Measurements from ENCODE around the gene LYG2. TPM values are rescaled to one million over a fixed set of nuclear protein-coding genes. Genes with fewer than 3 reads are reported as not detected.

LYG2 gene
- total RNA-seq, 6 donors from 2014 or later: not detected

DNA sequence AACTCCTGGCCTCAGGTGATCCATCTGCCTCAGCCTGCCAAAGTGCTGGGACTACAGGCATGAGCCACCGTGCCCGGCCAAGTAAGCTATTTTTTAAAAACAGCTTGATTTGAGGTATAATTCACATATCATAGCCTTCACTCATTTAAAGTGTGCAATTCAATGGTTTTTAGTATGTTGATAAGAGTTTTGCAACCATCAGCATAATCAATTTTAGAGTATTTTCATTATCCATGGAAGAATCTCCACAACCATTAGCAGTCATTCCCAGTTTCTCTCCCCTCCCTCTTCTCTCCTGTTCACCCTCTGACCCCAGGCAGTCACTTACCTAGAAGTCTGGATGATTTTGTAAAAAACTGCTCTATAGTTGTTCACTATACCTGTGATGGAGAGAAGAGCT, 4.7 kb upstream of the LYG2 start:
- Histone ChIP-seq H3K27me3 (no peaks in the 10 kb centered on the region), H3K4me1 (no peaks in the 10 kb centered on the region), H3K27ac (no peak overlapping the region), H3K4me3 (no peak overlapping the region), H3K9me3 (no peaks in the 10 kb centered on the region), H3K36me3 (no peaks in the 10 kb centered on the region)
- ATAC-seq (ENCODE audit: low FRiP score in 2 of 2) (no peak), DNase-seq (no peak)
- WGBS, 2 donors: 100% methylated on average over 2 of the region's 2 CpGs
- TF ChIP-seq POLR2AphosphoS5 (IDR thresholded peaks at IDR 0.05): no peak
- TF ChIP-seq EP300 (IDR thresholded peaks at IDR 0.05): no peak
- TF ChIP-seq POLR2A (IDR thresholded peaks at IDR 0.05): no peak
- TF ChIP-seq, protein P1, sequence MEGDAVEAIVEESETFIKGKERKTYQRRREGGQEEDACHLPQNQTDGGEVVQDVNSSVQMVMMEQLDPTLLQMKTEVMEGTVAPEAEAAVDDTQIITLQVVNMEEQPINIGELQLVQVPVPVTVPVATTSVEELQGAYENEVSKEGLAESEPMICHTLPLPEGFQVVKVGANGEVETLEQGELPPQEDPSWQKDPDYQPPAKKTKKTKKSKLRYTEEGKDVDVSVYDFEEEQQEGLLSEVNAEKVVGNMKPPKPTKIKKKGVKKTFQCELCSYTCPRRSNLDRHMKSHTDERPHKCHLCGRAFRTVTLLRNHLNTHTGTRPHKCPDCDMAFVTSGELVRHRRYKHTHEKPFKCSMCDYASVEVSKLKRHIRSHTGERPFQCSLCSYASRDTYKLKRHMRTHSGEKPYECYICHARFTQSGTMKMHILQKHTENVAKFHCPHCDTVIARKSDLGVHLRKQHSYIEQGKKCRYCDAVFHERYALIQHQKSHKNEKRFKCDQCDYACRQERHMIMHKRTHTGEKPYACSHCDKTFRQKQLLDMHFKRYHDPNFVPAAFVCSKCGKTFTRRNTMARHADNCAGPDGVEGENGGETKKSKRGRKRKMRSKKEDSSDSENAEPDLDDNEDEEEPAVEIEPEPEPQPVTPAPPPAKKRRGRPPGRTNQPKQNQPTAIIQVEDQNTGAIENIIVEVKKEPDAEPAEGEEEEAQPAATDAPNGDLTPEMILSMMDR (IDR thresholded peaks at IDR 0.05): no peak

DNA sequence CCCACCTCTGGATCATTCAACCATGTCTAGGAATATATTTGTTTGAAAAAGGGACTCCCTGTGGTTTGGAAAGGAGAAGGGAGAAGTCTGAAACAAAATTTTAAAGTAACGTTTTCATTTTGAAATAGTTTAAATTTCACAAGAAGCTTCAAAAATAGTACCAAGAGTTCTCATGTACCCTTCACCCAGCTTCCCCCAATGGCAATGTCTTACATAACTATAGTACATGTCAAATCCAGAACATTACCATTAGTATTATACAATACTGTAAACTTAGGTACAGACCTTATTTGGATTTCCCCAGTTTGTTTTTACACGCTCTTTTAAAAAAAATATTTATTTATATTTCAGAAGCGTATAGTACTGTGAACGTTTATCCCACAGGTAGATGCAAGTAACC, 4.0 kb upstream of the LYG2 start:
- 80 to 91% methylated on average over 4 of the region's 4 CpGs for WGBS, 2 donors
- Histone ChIP-seq H3K9me3 (no peaks in the 10 kb centered on the region), H3K36me3 (no peaks in the 10 kb centered on the region), H3K27me3 (no peaks in the 10 kb centered on the region), H3K4me3 (no peak overlapping the region), H3K4me1 (no peaks in the 10 kb centered on the region), H3K27ac (no peak overlapping the region)
- no peak for DNase-seq
- TF ChIP-seq, protein P1 (IDR thresholded peaks at IDR 0.05): no peak
- TF ChIP-seq POLR2AphosphoS5 (IDR thresholded peaks at IDR 0.05) (no peak), POLR2A (IDR thresholded peaks at IDR 0.05) (no peak), EP300 (IDR thresholded peaks at IDR 0.05) (no peak)
- no peak for ATAC-seq (ENCODE audit: low FRiP score in 2 of 2)

DNA sequence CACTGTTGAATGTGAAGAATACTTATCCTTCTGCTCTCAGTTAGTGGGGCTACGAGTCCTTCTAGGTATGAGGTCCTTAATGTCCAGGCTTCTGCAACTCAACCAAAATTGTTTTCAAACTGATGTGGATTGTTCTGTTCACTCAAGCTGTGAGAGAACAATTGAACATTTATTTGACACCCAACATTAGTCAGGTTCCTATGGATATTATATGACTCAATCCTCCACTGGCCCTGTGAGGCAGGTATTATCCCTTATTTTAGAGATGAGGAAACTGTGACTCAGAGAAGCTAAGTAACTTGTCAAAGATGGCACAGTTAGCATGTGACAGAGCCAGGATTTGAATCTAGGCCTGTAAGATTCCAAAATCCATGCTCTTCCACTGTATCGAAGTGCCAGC, 1.2 kb upstream of the LYG2 start:
- WGBS, 2 donors: 90 to 96% methylated on average over 2 of the region's 2 CpGs
- no peak overlapping the region for H3K27ac ChIP-seq
- H3K4me1 ChIP-seq: no peaks in the 10 kb centered on the region
- ATAC-seq (ENCODE audit: low FRiP score in 2 of 2): no peak
- no peak for DNase-seq
- no peaks in the 10 kb centered on the region for H3K36me3 ChIP-seq
- H3K27me3 ChIP-seq: no peaks in the 10 kb centered on the region
- TF ChIP-seq POLR2AphosphoS5 (IDR thresholded peaks at IDR 0.05) (no peak), EP300 (IDR thresholded peaks at IDR 0.05) (no peak), POLR2A (IDR thresholded peaks at IDR 0.05) (no peak)
- TF ChIP-seq, protein P1 (IDR thresholded peaks at IDR 0.05): no peak
- H3K9me3 ChIP-seq: no peaks in the 10 kb centered on the region
- no peak overlapping the region for H3K4me3 ChIP-seq

DNA sequence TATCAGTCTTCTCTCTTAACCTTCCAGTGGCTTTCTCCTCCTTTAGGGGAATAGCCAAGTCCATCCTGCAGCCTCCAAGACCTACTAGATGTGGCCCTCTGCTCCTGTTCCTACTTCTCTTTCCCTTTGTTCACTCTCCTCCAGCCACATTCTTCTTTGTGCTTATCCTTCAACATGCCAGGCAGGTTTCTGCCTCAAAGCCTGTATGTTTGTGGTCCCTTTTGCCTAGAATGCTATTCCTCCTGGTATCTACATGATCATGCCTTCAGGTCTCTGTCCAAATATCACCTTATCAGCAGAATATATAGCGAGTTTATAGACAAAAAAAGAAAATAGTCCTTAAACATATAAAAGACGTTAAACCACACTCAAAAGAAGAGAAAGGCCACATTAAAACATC, 5.5 kb downstream of the LYG2 start:
- no peaks in the 10 kb centered on the region for H3K9me3 ChIP-seq
- no peaks in the 10 kb centered on the region for H3K27me3 ChIP-seq
- DNase-seq (no peak), ATAC-seq (ENCODE audit: low FRiP score in 2 of 2) (no peak)
- no peaks in the 10 kb centered on the region for H3K4me1 ChIP-seq
- H3K4me3 ChIP-seq: no peak overlapping the region
- TF ChIP-seq, protein P1 (IDR thresholded peaks at IDR 0.05): no peak
- no peak for TF ChIP-seq POLR2AphosphoS5 (IDR thresholded peaks at IDR 0.05)
- TF ChIP-seq EP300 (IDR thresholded peaks at IDR 0.05): no peak
- no peak for TF ChIP-seq POLR2A (IDR thresholded peaks at IDR 0.05)
- no peak overlapping the region for H3K27ac ChIP-seq
- 66 to 72% methylated on average over 2 of the region's 2 CpGs for WGBS, 2 donors
- H3K36me3 ChIP-seq: no peaks in the 10 kb centered on the region

DNA sequence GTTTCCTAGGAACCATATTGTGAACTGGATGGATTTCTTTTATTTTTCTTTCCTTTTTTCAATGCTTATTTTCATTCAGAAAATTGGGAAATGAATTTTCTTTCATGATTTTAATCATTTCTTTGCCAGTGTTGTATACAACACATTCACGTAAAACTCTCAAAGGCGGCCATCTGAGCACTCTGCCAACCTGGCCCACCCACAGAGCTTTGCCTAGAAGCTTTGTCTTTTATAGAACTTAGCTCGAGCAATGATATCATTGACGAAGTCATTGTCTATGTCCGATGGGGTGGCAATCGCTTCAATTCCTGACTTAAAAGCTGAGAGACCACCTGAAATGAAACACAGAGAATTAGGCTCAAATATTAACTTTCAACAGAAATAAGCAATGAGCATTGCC, 13.3 kb downstream of the LYG2 start:
- no peaks in the 10 kb centered on the region for H3K9me3 ChIP-seq
- TF ChIP-seq, protein P1 (IDR thresholded peaks at IDR 0.05): no peak
- TF ChIP-seq POLR2A (IDR thresholded peaks at IDR 0.05): no peak
- no peaks in the 10 kb centered on the region for H3K27me3 ChIP-seq
- H3K4me3 ChIP-seq: no peak overlapping the region
- no peak overlapping the region for H3K27ac ChIP-seq
- ATAC-seq (ENCODE audit: low FRiP score in 2 of 2) (no peak), DNase-seq (no peak)
- WGBS, 2 donors: 83 to 95% methylated on average over 6 of the region's 6 CpGs
- no peaks in the 10 kb centered on the region for H3K4me1 ChIP-seq
- no peaks in the 10 kb centered on the region for H3K36me3 ChIP-seq

Measured in upper lobe of left lung (tissue), 6 donors.